ENCODE measurements around the gene SIRPA. TPM values are rescaled to one million over a fixed set of nuclear protein-coding genes. Genes with fewer than 3 reads are reported as not detected.

SIRPA gene
- polyA plus RNA-seq, 4 donors = 11.4 to 40.8 (median 22.4) TPM

DNA sequence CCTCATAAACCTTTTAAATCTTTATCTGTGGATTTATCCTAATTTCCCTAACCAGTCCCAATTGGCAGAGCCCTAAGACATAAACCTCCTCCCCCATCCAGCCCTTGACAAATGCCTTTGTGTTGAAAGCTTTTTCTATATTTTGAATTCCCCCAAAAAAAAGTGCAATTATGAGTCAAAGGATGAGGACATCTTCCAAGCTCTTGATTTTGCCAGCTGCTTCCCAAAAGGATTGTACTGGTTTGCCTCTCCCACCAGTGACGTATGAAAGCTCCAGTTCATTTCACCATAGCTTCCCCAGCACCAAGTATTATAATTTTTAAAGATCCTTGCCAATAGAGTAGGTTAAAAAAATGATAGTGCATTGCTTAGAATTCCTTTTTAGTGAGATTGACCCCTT lies 38.9 kb downstream of the SIRPA start:
- peaks cover 0 to 23% (median 0%) of the 10 kb centered on the region in 3 donors for H3K4me1 ChIP-seq (ENCODE audit: control insufficient read depth in 3 of 3, insufficient read depth in 2 of 3, low read depth in 1 of 3, low read length in 2 of 3)
- H3K27me3 ChIP-seq (ENCODE audit: control insufficient read depth in 3 of 3, insufficient read depth in 3 of 3, low read length in 3 of 3) = no peaks in the 10 kb centered on the region
- peaks cover 2 to 34% (median 2%) of the 10 kb centered on the region in 3 donors for H3K36me3 ChIP-seq (ENCODE audit: control insufficient read depth in 3 of 3, insufficient read depth in 2 of 3, low read depth in 1 of 3, low read length in 3 of 3)
- H3K4me3 ChIP-seq (ENCODE audit: low read depth in 1 of 3, low read length in 3 of 3) = no peak overlapping the region
- no peak for DNase-seq
- H3K27ac ChIP-seq (ENCODE audit: low read depth in 1 of 3, low read length in 2 of 3) = no peak overlapping the region
- no peak for FAIRE-seq
- no peaks in the 10 kb centered on the region for H3K9me3 ChIP-seq (ENCODE audit: control insufficient read depth in 2 of 2, insufficient read depth in 1 of 2, low read depth in 1 of 2, low read length in 1 of 2)
- WGBS, 3 donors = 72 to 91% (median 81%) methylated on average over 1 of the region's 1 CpG

DNA sequence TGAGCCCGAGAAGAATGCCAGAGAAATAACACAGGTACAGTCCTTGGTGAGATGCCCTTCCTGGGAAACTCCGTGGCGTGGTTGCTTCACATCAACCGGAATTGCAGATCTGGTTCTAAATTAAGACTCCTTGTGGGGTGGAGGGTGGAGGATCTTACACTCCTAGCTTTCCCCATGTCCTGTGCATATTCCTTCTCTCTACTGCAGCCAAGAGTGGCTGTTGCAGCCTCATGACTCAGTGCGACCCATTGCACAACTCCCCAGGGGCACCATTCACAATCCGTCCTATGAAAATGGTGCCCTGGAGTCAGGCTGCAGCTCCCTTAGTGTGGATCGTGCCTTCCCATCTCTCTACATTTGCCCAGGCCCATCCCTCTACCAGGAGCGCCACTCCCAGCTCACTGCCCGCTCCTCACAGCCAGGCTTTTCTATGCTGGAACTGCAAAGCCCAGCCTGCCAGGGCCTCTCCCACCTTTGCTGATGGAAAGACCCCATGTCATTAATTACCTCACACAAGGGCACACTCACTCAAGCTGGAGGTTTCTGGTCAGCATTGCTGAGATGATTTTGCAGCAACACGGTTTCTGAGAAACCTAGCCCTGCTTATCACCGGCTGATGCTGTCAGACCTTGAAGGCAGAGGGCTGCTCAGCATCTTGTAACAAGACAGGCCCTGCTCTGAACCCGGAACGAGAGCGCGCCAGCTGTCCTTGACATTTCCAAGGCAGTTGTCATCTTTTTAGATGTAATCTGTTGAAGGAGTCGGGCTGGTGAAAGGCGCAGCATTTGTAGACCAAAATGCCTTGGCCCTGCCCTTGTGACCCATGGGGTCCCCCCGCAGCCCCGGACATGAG lies 39.7 kb downstream of the SIRPA start:
- DNase-seq (no peak), FAIRE-seq (no peak)
- H3K4me3 ChIP-seq (ENCODE audit: low read depth in 1 of 3, low read length in 3 of 3) = no peak overlapping the region
- H3K4me1 ChIP-seq (ENCODE audit: control insufficient read depth in 3 of 3, insufficient read depth in 2 of 3, low read depth in 1 of 3, low read length in 2 of 3) = peaks cover 0 to 16% (median 0%) of the 10 kb centered on the region in 3 donors
- peak overlapping the region in 2 of 3 donors; percentile 26 to 52 for H3K27ac ChIP-seq (ENCODE audit: low read depth in 1 of 3, low read length in 2 of 3)
- H3K9me3 ChIP-seq (ENCODE audit: control insufficient read depth in 2 of 2, insufficient read depth in 1 of 2, low read depth in 1 of 2, low read length in 1 of 2) = no peaks in the 10 kb centered on the region
- H3K36me3 ChIP-seq (ENCODE audit: control insufficient read depth in 3 of 3, insufficient read depth in 2 of 3, low read depth in 1 of 3, low read length in 3 of 3) = peaks cover 2 to 33% (median 2%) of the 10 kb centered on the region in 3 donors
- 71 to 81% (median 73%) methylated on average over 19 of the region's 19 CpGs for WGBS, 3 donors
- no peaks in the 10 kb centered on the region for H3K27me3 ChIP-seq (ENCODE audit: control insufficient read depth in 3 of 3, insufficient read depth in 3 of 3, low read length in 3 of 3)

DNA sequence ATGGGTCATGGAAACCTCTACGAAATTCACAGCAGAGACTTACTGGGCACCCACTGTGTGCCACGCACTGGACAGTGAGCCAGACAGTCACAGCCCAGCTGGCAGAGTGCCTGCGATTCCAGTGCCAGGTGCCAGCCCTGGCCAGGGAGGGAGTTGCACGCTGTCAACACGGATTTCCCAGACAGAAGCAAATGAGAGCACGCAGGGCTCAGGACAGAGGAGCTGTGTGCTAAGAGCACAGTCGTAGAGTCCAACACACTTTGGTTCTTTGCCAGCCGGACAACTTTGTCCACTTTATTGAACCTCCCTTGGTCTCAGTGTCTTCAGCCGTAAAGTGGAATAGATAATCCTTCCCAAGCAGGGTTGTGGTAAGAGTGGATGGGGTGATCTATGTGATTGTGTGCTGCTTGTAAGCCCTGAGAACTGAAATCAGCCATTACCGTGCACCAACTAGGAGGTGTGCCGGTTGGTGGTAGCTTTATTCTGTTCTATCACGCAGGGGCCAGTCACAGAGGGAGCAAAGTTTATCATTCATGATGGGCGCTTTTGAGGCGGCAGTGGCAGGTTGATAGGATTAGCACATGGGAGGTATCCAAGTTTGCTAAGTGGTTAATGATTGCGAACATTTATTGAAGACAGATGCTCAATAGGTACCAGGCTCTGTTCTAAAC lies 40.6 kb downstream of the SIRPA start:
- no peak overlapping the region for H3K4me3 ChIP-seq (ENCODE audit: low read depth in 1 of 3, low read length in 3 of 3)
- no peaks in the 10 kb centered on the region for H3K9me3 ChIP-seq (ENCODE audit: control insufficient read depth in 2 of 2, insufficient read depth in 1 of 2, low read depth in 1 of 2, low read length in 1 of 2)
- no peak for FAIRE-seq
- no peaks in the 10 kb centered on the region for H3K27me3 ChIP-seq (ENCODE audit: control insufficient read depth in 3 of 3, insufficient read depth in 3 of 3, low read length in 3 of 3)
- H3K27ac ChIP-seq (ENCODE audit: low read depth in 1 of 3, low read length in 2 of 3) = peak overlapping the region in 2 of 3 donors; percentile 3 to 52
- 18 to 60% (median 32%) methylated on average over 15 of the region's 15 CpGs for WGBS, 3 donors
- peak; percentile 58 to 64 for DNase-seq
- peaks cover 0 to 13% (median 0%) of the 10 kb centered on the region in 3 donors for H3K4me1 ChIP-seq (ENCODE audit: control insufficient read depth in 3 of 3, insufficient read depth in 2 of 3, low read depth in 1 of 3, low read length in 2 of 3)
- H3K36me3 ChIP-seq (ENCODE audit: control insufficient read depth in 3 of 3, insufficient read depth in 2 of 3, low read depth in 1 of 3, low read length in 3 of 3) = peaks cover 2 to 31% (median 2%) of the 10 kb centered on the region in 3 donors

DNA sequence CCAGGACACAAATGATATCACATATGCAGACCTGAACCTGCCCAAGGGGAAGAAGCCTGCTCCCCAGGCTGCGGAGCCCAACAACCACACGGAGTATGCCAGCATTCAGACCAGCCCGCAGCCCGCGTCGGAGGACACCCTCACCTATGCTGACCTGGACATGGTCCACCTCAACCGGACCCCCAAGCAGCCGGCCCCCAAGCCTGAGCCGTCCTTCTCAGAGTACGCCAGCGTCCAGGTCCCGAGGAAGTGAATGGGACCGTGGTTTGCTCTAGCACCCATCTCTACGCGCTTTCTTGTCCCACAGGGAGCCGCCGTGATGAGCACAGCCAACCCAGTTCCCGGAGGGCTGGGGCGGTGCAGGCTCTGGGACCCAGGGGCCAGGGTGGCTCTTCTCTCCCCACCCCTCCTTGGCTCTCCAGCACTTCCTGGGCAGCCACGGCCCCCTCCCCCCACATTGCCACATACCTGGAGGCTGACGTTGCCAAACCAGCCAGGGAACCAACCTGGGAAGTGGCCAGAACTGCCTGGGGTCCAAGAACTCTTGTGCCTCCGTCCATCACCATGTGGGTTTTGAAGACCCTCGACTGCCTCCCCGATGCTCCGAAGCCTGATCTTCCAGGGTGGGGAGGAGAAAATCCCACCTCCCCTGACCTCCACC lies 42.2 kb downstream of the SIRPA start:
- 92 to 94% (median 93%) methylated on average over 24 to 25 of the region's 25 CpGs for WGBS, 3 donors
- peaks cover 0 to 17% (median 0%) of the 10 kb centered on the region in 3 donors for H3K4me1 ChIP-seq (ENCODE audit: control insufficient read depth in 3 of 3, insufficient read depth in 2 of 3, low read depth in 1 of 3, low read length in 2 of 3)
- no peaks in the 10 kb centered on the region for H3K9me3 ChIP-seq (ENCODE audit: control insufficient read depth in 2 of 2, insufficient read depth in 1 of 2, low read depth in 1 of 2, low read length in 1 of 2)
- DNase-seq (no peak), FAIRE-seq (no peak)
- no peak overlapping the region for H3K27ac ChIP-seq (ENCODE audit: low read depth in 1 of 3, low read length in 2 of 3)
- H3K36me3 ChIP-seq (ENCODE audit: control insufficient read depth in 3 of 3, insufficient read depth in 2 of 3, low read depth in 1 of 3, low read length in 3 of 3) = peaks cover under 1 to 31% (median 2%) of the 10 kb centered on the region in 3 donors
- H3K27me3 ChIP-seq (ENCODE audit: control insufficient read depth in 3 of 3, insufficient read depth in 3 of 3, low read length in 3 of 3) = no peaks in the 10 kb centered on the region
- no peak overlapping the region for H3K4me3 ChIP-seq (ENCODE audit: low read depth in 1 of 3, low read length in 3 of 3)

DNA sequence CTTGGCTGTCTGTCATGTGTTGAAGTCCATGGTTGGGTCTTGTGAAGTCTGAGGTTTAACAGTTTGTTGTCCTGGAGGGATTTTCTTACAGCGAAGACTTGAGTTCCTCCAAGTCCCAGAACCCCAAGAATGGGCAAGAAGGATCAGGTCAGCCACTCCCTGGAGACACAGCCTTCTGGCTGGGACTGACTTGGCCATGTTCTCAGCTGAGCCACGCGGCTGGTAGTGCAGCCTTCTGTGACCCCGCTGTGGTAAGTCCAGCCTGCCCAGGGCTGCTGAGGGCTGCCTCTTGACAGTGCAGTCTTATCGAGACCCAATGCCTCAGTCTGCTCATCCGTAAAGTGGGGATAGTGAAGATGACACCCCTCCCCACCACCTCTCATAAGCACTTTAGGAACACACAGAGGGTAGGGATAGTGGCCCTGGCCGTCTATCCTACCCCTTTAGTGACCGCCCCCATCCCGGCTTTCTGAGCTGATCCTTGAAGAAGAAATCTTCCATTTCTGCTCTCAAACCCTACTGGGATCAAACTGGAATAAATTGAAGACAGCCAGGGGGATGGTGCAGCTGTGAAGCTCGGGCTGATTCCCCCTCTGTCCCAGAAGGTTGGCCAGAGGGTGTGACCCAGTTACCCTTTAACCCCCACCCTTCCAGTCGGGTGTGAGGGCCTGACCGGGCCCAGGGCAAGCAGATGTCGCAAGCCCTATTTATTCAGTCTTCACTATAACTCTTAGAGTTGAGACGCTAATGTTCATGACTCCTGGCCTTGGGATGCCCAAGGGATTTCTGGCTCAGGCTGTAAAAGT lies 43.5 kb downstream of the SIRPA start:
- DNase-seq (no peak), FAIRE-seq (no peak)
- no peaks in the 10 kb centered on the region for H3K27me3 ChIP-seq (ENCODE audit: control insufficient read depth in 3 of 3, insufficient read depth in 3 of 3, low read length in 3 of 3)
- no peaks in the 10 kb centered on the region for H3K9me3 ChIP-seq (ENCODE audit: control insufficient read depth in 2 of 2, insufficient read depth in 1 of 2, low read depth in 1 of 2, low read length in 1 of 2)
- H3K27ac ChIP-seq (ENCODE audit: low read depth in 1 of 3, low read length in 2 of 3) = no peak overlapping the region
- no peak overlapping the region for H3K4me3 ChIP-seq (ENCODE audit: low read depth in 1 of 3, low read length in 3 of 3)
- WGBS, 3 donors = 74 to 86% (median 82%) methylated on average over 14 of the region's 14 CpGs
- peaks cover 0 to 29% (median 2%) of the 10 kb centered on the region in 3 donors for H3K4me1 ChIP-seq (ENCODE audit: control insufficient read depth in 3 of 3, insufficient read depth in 2 of 3, low read depth in 1 of 3, low read length in 2 of 3)
- H3K36me3 ChIP-seq (ENCODE audit: control insufficient read depth in 3 of 3, insufficient read depth in 2 of 3, low read depth in 1 of 3, low read length in 3 of 3) = peaks cover 0 to 29% (median 2%) of the 10 kb centered on the region in 3 donors

DNA sequence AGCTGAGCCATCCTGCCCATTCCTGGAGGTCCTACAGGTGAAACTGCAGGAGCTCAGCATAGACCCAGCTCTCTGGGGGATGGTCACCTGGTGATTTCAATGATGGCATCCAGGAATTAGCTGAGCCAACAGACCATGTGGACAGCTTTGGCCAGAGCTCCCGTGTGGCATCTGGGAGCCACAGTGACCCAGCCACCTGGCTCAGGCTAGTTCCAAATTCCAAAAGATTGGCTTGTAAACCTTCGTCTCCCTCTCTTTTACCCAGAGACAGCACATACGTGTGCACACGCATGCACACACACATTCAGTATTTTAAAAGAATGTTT lies 44.0 kb downstream of the SIRPA start:
- DNase-seq = no peak
- no peak for FAIRE-seq
- no peaks in the 10 kb centered on the region for H3K27me3 ChIP-seq (ENCODE audit: control insufficient read depth in 3 of 3, insufficient read depth in 3 of 3, low read length in 3 of 3)
- H3K9me3 ChIP-seq (ENCODE audit: control insufficient read depth in 2 of 2, insufficient read depth in 1 of 2, low read depth in 1 of 2, low read length in 1 of 2) = no peaks in the 10 kb centered on the region
- H3K36me3 ChIP-seq (ENCODE audit: control insufficient read depth in 3 of 3, insufficient read depth in 2 of 3, low read depth in 1 of 3, low read length in 3 of 3) = peaks cover 0 to 29% (median 2%) of the 10 kb centered on the region in 3 donors
- peaks cover 0 to 34% (median 2%) of the 10 kb centered on the region in 3 donors for H3K4me1 ChIP-seq (ENCODE audit: control insufficient read depth in 3 of 3, insufficient read depth in 2 of 3, low read depth in 1 of 3, low read length in 2 of 3)
- WGBS, 3 donors = 81 to 90% (median 81%) methylated on average over 4 of the region's 4 CpGs
- H3K4me3 ChIP-seq (ENCODE audit: low read depth in 1 of 3, low read length in 3 of 3) = no peak overlapping the region
- H3K27ac ChIP-seq (ENCODE audit: low read depth in 1 of 3, low read length in 2 of 3) = no peak overlapping the region

DNA sequence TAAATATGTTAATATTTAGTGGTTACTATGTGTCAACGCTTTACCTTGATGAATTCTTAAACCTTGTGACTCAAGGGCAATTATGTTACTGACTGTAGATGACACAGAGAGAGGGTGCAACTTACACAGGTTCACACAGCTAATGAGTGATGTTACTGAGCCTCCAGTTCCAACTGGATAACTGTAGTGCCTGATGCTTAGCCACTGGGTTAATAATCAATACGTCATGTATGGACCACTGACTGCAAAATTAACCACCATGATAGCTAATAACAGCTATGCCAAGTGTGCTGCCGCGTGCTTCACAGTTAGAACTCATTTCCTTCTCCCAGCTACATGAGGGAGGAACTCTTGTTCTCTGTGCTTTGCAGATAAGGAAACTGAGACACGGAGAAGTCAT lies 45.4 kb downstream of the SIRPA start:
- FAIRE-seq = no peak
- Histone ChIP-seq H3K9me3 (ENCODE audit: control insufficient read depth in 2 of 2, insufficient read depth in 1 of 2, low read depth in 1 of 2, low read length in 1 of 2) (no peaks in the 10 kb centered on the region), H3K36me3 (ENCODE audit: control insufficient read depth in 3 of 3, insufficient read depth in 2 of 3, low read depth in 1 of 3, low read length in 3 of 3) (peaks cover 0 to 20% (median 0%) of the 10 kb centered on the region in 3 donors), H3K27ac (ENCODE audit: low read depth in 1 of 3, low read length in 2 of 3) (no peak overlapping the region), H3K4me3 (ENCODE audit: low read depth in 1 of 3, low read length in 3 of 3) (no peak overlapping the region), H3K27me3 (ENCODE audit: control insufficient read depth in 3 of 3, insufficient read depth in 3 of 3, low read length in 3 of 3) (peaks cover 0 to under 1% (median 0%) of the 10 kb centered on the region in 3 donors), H3K4me1 (ENCODE audit: control insufficient read depth in 3 of 3, insufficient read depth in 2 of 3, low read depth in 1 of 3, low read length in 2 of 3) (peaks cover 0 to 32% (median 2%) of the 10 kb centered on the region in 3 donors)
- 65 to 76% (median 70%) methylated on average over 5 of the region's 5 CpGs for WGBS, 3 donors
- DNase-seq = no peak

All from small intestine (tissue), 7 donors.